HG02938 (cell line): Measurements from ENCODE around the gene FXYD6.

Source experiments
- ATAC-seq: cut with Tn5 transposase; IDR thresholded peaks from one replicate; pipeline ENCODE4 v1.9.1; 2021; ENCODE audit warnings: mild to moderate bottlenecking, moderate library complexity; ENCODE audit not compliant: unreplicated experiment

The FXYD6 gene

GRCh38 chr11:117796456-117796871 is 80.0 kb downstream of the FXYD6 start:
- no peak for ATAC-seq

DNA sequence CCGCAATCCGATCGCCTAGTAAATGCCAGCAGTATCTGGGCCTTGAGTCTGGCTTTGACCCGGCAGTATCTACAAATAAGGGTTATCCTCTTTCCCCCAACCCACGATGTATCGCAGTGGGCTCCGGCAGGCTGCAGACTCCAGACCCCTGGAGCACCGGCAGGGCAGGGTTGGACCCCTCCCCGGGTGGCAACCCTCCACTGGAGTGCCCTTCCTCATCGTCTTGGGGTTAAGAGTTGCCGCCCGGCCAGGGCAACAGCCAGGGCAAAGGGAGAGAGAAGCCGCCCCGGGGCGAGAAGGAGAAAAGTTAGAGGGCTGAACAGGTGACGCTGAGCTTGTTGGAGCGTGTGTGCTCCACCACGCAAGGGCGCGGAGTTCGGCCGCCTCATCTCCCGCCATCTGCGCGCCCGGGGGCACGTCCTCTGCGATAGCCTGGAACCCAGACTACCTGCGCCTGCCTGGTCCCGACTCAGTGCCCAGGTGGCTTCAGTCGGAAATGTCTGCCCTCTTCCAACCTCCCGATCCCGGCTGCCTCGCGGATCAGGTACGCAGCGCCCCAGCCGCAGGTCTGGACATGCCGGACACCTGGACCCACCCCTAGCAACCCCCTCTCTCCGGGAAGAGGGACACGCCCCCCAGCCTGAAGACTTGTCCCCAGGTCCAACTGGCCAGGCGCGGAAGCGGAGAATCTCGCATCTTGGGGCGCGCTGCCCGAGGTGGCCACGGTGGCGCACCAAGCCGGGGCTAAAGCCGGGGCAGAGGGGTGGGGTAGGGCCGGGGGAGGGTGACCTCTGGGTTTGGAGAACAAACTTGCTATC is 80.6 kb downstream of the FXYD6 start:
- ATAC-seq = no peak

DNA sequence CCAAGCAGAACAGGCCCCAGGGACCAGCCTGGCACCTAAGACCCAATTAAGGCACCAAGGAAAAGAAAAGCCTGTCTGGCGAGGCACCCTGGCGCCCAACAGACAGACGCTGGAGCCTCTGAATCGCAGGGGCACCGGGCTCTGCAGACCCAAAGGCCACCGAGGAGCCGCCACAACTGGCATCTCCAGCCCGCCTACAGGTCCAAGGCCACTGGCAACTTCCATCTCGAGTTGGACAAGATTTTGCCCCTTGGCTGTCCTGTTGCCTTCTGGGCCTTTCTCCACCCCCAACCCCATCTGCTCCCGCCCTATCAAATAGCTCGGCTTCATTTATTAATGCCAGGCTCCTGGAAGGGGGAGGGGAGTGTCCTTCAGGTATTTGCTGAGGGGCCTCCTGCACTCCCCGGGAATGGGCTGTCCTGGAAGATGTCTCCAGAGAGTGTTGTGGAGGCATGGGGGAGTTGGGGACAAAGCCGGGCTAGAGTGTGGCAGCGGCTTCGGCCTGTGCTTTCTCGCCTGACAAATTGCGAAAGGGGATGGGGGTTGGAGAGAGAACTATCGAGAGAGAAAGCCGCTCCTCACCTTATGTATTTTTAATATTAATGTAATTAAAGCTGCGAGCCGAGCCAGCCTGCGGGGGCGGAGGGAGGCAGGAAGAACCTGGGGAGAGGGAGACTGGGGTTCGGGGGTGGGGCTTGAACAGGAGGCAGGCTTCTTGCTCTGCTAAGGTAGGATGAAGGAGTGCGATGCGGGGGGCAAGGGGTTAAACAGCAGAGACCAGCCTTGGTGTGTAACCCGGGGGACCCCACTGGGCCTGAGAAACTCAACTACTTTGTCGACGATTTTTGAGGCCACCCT is 81.5 kb downstream of the FXYD6 start:
- ATAC-seq = no peak

DNA sequence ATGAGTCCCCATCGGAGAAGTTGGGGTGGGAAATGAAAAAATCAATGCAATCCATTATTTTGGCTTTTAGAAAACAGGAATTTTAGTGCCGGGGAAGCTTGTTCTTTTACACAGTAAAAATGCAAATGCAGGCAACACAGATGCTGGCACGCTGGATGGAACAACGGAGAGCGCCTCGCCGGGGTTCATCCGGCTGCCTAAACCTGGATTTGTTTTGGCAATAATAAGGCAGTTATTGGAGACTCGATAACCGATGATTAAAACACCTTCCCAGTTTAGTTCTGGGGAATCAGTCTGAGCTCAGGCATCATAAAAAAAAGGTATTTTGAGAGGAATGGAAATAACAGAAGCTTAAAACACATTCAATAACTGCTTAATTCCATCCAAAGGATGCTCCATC is 82.3 kb downstream of the FXYD6 start:
- no peak for ATAC-seq

- no peak for ATAC-seq
Observed at GRCh38 chr11:117793583-117793982, 82.9 kb downstream of the FXYD6 start.

DNA sequence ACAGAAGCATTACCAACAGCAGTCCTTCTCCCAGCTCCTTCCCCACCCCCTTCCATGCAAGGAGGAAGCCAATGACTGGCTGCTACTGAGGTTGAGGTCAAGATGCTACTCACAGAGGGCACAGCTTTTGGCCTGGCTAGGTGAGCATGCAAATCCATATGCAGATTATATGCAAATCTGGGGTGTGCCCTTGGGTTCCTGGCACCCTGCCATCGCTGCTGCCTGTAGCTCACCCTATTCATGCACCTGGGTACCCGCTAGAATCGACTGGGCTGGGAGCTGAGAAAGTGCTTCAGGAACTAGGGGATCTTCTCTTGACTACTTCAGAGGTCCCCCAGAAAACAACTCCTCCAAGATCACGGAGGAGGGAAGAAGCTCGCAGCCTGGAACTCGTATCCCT is 83.5 kb downstream of the FXYD6 start:
- ATAC-seq = no peak

DNA sequence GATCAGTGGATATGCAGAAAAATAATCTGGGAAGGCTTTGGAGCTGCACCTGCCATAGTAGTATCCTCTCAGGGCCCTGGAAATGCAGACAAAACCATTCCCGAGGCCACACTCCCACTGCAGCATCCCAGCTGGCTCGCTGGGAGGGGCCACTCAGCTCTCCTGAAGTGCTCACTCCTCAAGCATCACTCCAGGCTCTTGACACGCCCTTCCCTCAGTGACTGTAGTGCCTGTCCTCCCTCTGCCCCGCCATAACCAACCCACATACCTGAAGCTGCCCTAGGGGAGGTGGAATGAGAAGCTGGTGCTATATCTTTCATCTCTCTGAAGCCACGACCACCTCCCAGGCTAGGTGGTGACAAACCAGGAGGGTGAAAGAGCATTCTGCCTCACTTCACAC is 84.2 kb downstream of the FXYD6 start:
- ATAC-seq = no peak

- ATAC-seq = no peak
Observed at GRCh38 chr11:117790279-117790678, 86.2 kb downstream of the FXYD6 start.

DNA sequence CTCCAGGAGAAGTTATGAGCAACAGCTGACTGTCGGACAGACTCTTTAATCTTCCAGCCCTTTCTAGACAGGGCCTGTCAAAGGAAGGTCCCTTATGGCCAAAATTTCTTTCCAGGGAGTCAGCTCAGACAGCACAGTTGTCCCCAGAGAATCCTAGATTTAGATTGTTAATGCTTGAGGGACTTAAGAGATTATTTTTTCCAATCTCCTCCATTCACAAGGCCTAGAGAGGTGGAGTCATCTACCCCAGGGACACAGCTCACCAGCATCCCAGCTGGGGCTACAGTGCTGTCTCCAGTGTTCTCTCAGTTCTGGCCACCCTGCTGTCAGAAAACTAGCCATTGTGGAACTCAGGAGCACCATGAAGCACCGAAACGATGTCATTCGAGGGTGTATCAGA is 87.2 kb downstream of the FXYD6 start:
- ATAC-seq = no peak
